HG03457 (cell line): Measurements from ENCODE around the gene REM1.
A peak's percentile ranks its signal among the peaks of the same experiment; 100 is the strongest.

Source experiments
- ATAC-seq: cut with Tn5 transposase; IDR thresholded peaks from one replicate; pipeline ENCODE4 v1.9.1; 2021; ENCODE audit warnings: moderate number of reproducible peaks; ENCODE audit not compliant: unreplicated experiment

Gene REM1

DNA sequence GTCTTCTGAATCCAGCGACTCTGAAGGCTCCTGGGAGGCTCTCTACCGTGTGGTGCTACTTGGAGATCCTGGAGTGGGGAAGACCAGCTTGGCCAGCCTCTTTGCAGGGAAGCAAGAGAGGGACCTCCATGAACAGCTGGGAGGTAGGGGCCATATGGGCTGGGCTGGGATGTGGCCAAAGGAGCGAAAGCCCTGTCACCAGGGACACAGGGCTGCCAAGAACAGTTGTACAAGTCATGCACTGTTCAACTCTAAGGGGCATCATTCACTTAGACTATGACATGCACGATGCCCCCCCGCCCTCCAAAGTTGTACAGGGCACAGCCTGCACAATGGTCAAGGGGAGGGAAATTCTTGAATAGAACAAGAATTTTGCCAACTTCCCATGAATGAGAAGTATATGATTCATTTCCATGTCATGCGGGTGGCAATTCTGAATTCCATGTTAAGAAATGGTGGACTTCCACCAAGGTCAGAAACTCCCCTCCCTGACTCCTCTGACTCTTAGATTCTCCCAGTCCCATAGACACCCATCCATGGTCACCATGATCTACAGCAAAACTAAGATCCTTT is 1.6 kb downstream of the REM1 start:
- no peak for ATAC-seq

- no peak for ATAC-seq
These were observed 8.9 kb downstream of the REM1 start for GRCh38 chr20:31484001-31484400.

- ATAC-seq: no peak
These were observed 10.6 kb downstream of the REM1 start for GRCh38 chr20:31485450-31486339.

DNA sequence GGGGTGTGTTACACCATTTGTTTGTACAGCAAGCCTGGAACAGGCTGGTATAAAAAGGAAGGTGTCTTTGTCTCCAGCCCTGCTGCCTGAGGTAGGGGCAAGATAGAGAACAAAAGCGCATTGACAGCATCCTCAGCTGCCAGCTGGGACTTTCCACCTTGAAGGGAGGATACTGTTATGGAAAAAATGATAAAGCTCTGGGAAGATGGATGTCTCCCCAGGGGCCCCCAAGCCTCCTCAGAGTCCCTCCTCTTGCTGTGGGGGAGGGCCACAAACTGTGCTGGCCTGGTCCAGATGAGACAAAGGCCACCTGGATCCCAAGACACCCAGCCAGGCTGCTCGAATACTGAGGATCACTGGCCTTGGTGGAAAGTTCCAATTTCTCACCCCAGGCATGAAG is 13.0 kb downstream of the REM1 start:
- no peak for ATAC-seq

DNA sequence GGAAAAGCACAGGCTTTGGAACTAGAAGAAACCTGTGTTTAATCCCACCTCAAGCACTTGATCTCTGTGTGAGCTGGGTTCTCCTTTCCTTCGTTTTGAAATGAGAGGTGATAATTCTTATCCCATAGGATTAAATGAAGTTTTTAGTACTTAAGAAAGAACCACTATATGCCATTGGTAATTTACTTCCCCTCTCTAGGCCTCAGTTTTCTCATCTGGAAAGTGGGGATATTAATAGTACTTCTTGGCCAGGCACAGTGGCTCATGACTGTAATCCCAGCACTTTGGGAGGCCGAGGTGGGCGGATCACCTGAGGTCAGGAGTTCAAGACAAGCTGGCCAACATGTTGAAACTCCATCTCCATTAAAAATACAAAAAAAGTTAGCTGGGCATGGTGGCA is 14.1 kb downstream of the REM1 start:
- no peak for ATAC-seq

- ATAC-seq: no peak
These were observed 15.7 kb downstream of the REM1 start for GRCh38 chr20:31490752-31491151.

- no peak for ATAC-seq
These were observed 19.0 kb downstream of the REM1 start for GRCh38 chr20:31494131-31494530.

GRCh38 chr20:31496761-31497295 is 21.7 kb downstream of the REM1 start:
- ATAC-seq: no peak

DNA sequence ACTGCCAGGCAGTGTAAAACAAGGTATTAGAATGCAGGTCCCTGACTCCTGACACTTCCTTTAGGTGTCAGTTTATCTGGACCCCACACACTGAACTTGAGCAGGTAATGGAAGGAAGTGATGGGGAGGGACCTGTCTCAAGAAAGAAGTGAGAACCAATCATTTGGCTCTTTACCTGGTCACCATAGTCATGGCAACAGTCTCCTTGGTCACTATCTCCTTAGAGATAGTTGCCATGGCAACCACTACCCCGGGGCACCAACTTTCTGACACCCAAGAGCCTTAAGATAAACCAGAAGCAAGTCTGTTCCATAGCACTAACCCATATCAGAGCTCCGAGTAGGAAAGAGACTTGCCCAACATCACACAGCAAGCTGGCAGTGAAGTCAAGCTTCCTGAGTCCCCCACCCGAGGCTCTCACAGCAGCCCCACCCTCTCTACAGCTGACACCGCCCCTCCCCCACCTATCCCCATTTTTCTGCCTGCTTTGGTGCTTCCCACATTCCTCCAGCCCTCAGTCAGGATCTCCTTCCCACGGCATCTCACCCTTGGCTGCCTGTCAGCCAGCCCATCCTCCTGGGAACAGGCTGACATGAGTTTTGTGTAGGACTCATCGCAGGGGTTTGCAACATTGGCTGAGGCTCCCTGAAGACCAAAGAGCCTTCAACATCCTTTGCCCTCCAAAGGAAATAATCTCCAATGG is 22.9 kb downstream of the REM1 start:
- no peak for ATAC-seq

GRCh38 chr20:31500527-31500926 is 25.4 kb downstream of the REM1 start:
- no peak for ATAC-seq

- peak; percentile 92 for ATAC-seq
These were observed 28.0 kb downstream of the REM1 start for GRCh38 chr20:31502884-31503673.

DNA sequence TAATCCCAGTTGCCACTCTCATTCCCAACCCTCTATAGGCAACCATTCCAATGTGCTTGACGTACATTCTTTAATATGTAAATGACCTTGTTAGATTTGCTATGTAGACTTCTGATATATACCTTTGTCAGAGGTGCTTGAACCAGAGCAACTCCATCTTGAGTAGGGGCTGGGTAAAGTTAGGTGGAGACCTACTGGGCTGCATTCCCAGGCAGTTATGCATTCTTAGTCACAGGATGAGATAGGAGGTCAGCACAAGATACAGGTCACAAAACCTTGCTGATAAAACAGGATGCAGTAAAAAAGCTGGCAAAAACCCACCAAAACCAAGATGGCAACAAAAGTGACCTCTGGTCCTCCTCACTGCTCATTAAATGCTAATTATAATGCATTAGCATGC is 30.8 kb downstream of the REM1 start:
- no peak for ATAC-seq

GRCh38 chr20:31508517-31509244 is 33.6 kb downstream of the REM1 start:
- no peak for ATAC-seq

- ATAC-seq: peak; percentile 82
These were observed 39.3 kb downstream of the REM1 start, which contains the start of gene HM13 for GRCh38 chr20:31514154-31515071. Gene HM13, plus strand, starts transcription at chr20:31514442. Its CDS starts 110 bp downstream, at chr20:31514552.

- ATAC-seq: peak; percentile 4
These were observed 40.1 kb downstream of the REM1 start for GRCh38 chr20:31515072-31515774.

DNA sequence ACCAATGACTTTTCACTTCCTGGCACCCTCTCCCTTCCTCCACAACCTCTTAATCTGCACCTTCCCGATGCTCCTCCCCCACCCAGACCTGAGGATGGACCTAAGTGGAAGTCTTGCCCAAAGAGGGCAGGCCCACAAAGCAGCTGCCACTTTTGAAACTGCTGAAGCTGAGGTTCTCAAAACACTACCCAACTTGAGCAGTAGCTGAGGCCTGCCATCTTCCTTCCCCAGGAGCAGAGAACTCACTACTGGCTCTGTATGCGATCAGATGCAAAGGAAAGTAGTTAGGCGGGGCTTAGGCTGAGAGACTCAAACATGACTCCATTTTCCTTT is 40.7 kb downstream of the REM1 start:
- no peak for ATAC-seq

- ATAC-seq: no peak
These were observed 41.1 kb downstream of the REM1 start for GRCh38 chr20:31516166-31516565.

DNA sequence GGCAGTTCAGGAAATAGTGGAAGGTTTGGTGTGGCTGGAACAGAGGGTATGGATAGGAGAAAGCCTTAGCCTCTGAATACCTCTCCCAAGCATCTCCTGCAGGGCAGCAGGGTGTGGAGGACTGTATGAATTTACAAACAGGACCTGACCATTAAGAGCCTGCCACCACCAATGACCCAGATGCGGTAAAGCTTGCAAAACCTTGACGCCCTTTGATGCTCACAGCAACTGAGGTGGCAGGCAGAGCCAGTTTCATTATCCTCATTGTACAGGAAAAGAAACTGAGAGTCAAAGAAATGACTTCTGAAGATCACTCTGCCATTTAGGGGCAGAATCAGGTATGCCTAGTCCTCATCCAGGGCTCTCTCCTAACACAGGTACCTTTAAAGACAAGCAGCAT is 41.6 kb downstream of the REM1 start:
- no peak for ATAC-seq

DNA sequence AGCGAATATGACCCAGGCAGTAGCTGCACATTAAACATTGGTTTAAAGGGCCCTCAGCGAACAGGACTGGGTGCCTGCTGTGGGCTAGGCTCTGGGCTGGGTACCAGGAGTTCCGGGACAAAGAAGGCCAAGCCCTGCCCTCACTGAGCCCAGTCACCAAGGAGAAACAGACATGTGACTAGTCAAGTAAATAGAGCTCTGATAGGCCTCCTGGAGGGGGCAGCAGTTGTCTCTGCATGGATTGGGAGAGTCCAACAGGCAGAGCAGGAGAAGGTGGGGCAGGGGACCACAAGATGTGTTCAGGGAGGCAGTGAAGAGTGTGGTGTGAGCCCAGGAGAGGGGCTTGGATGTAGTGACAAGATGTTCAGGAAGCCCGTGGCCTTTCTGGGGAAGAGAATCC is 42.3 kb downstream of the REM1 start:
- ATAC-seq: no peak
